SH-SY5Y (cell line): ENCODE measurements around the gene UBAP1.

Source experiments
- GATA2 ChIP-seq: IDR thresholded peaks from 2 replicates; pipeline ENCODE4 v1.6.1; 2011; ENCODE audit warnings: mild to moderate bottlenecking, low read depth, low read length
- GATA3 ChIP-seq: IDR thresholded peaks from 2 replicates; pipeline ENCODE4 v1.6.1; 2011; ENCODE audit warnings: low read depth, mild to moderate bottlenecking, low read length, moderate library complexity

GRCh38 chr9:34170237-34170991, 8.4 kb upstream of the UBAP1 start:
- TF ChIP-seq GATA2 (no peak), GATA3 (no peak)
